ENCODE measurements around the gene TMEM47. TPM values are rescaled to one million over a fixed set of nuclear protein-coding genes. Genes with fewer than 3 reads are reported as not detected.

The TMEM47 gene
- total RNA-seq (10 to 100 TPM in 1 of 2 donors, 1 to 10 TPM in 1; 6.6 to 12.7 TPM), polyA plus RNA-seq (ENCODE audit: insufficient read depth, low read depth, low replicate concordance) (11.3 TPM)
- long read RNA-seq, donor 1, full-length matches to known transcripts = 11 of 11 reads
- long read RNA-seq, donor 1, partial matches to known transcripts = 0 of 11 reads
- long read RNA-seq, donor 1, other reads (novel, unspliced or antisense) = 0 of 11 reads
- long read RNA-seq, donor 2, full-length matches to known transcripts = 6 of 6 reads
- long read RNA-seq, donor 2, partial matches to known transcripts = 0 of 6 reads
- long read RNA-seq, donor 2, other reads (novel, unspliced or antisense) = 0 of 6 reads

DNA sequence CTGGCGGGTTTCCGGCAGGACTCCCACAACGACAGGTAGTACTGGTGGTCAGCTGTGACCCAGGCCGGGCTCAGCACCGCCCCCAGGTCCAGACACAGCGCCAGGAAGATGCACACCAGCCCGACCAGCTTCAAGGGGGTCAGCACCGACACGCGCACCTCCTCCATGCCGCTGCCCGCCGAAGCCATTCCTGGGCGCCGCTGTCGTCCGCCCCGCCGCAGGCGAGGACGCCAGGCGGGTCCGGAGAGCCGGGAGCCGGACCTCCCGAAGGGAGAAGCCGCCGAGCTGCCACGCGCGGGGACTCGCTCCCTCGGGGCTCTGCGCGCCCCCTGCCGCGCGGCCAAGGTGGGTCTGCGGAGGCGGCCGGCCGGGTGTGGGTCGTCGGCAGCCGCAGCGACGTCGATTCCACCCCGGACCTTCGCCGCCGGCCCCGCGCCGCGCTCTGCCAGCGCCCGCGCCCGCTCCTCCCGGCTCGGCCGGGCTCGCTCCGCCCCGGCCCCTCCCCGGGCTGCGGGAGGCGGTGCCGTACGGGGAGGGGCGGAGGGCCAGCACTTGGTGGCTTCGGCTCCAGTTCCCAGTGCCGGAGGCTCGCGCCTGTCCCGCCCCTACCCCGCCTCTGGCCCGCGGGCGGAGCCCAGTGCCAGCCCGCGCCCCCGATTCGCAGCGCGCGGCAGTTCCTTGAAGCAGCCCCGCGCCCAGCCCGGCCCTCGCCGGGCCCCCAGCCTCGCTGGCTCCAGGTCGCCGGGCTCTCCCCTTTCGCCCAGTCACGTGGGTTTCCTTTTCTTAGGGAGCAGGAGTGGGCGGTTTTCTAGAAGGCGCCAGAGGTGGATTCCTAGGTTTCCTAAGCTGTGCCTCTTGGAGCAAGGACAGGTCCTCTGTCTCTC lies at the start of gene TMEM47:
TMEM47 (minus strand) TSS at position 444 of the 884 bp plus-strand sequence; CDS start at position 188, 256 bp downstream.
- Histone ChIP-seq H3K4me1 (no peaks in the 10 kb centered on the region), H3K36me3 (ENCODE audit: low read depth, missing control alignments) (no peaks in the 10 kb centered on the region), H3K27me3 (no peaks in the 10 kb centered on the region), H3K9me3 (no peaks in the 10 kb centered on the region), H3K4me3 (peak within 1 kb of the TSS; percentile 53 to 70), H3K27ac (peak within 1 kb of the TSS; percentile 68 to 74)
- 0% methylated on average over 4 to 49 of the region's 100 CpGs for WGBS, 2 donors
- peak; percentile 68 for DNase-seq
- TF ChIP-seq, protein P1, sequence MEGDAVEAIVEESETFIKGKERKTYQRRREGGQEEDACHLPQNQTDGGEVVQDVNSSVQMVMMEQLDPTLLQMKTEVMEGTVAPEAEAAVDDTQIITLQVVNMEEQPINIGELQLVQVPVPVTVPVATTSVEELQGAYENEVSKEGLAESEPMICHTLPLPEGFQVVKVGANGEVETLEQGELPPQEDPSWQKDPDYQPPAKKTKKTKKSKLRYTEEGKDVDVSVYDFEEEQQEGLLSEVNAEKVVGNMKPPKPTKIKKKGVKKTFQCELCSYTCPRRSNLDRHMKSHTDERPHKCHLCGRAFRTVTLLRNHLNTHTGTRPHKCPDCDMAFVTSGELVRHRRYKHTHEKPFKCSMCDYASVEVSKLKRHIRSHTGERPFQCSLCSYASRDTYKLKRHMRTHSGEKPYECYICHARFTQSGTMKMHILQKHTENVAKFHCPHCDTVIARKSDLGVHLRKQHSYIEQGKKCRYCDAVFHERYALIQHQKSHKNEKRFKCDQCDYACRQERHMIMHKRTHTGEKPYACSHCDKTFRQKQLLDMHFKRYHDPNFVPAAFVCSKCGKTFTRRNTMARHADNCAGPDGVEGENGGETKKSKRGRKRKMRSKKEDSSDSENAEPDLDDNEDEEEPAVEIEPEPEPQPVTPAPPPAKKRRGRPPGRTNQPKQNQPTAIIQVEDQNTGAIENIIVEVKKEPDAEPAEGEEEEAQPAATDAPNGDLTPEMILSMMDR (IDR thresholded peaks at IDR 0.05) = no peak
- TF ChIP-seq POLR2A (IDR thresholded peaks at IDR 0.05) = no peak
- intact Hi-C loops (cut with DNase I; ENCODE audit: low total_unique reads) = no loop called here

GRCh38 chrX:34687095-34687494 lies 30.0 kb upstream of the TMEM47 start:
- WGBS, 2 donors = 89 to 90% methylated on average over 2 of the region's 2 CpGs
- DNase-seq = no peak
- TF ChIP-seq POLR2A (IDR thresholded peaks at IDR 0.05) = no peak
- TF ChIP-seq, protein P1 (IDR thresholded peaks at IDR 0.05) = no peak
- Histone ChIP-seq H3K27ac (no peak overlapping the region), H3K4me1 (no peaks in the 10 kb centered on the region), H3K9me3 (no peaks in the 10 kb centered on the region), H3K4me3 (no peak overlapping the region), H3K36me3 (ENCODE audit: low read depth, missing control alignments) (no peaks in the 10 kb centered on the region), H3K27me3 (no peaks in the 10 kb centered on the region)
- intact Hi-C loops (cut with DNase I; ENCODE audit: low total_unique reads) = no loop called here

GRCh38 chrX:34659575-34659974 lies 2.5 kb upstream of the TMEM47 start:
- TF ChIP-seq POLR2A (IDR thresholded peaks at IDR 0.05) = no peak
- TF ChIP-seq, protein P1 (IDR thresholded peaks at IDR 0.05) = no peak
- H3K27ac ChIP-seq = no peak overlapping the region
- H3K9me3 ChIP-seq = no peaks in the 10 kb centered on the region
- WGBS, 2 donors = 83 to 85% methylated on average over 1 of the region's 1 CpG
- H3K27me3 ChIP-seq = no peaks in the 10 kb centered on the region
- no peak overlapping the region for H3K4me3 ChIP-seq
- H3K36me3 ChIP-seq (ENCODE audit: low read depth, missing control alignments) = no peaks in the 10 kb centered on the region
- DNase-seq = no peak
- intact Hi-C loops (cut with DNase I; ENCODE audit: low total_unique reads) = no loop called here
- H3K4me1 ChIP-seq = no peaks in the 10 kb centered on the region

GRCh38 chrX:34658326-34658725 lies 1.2 kb upstream of the TMEM47 start:
- no peaks in the 10 kb centered on the region for H3K4me1 ChIP-seq
- H3K4me3 ChIP-seq = no peak overlapping the region
- H3K27me3 ChIP-seq = no peaks in the 10 kb centered on the region
- H3K9me3 ChIP-seq = no peaks in the 10 kb centered on the region
- WGBS, 2 donors = 63 to 82% methylated on average over 4 of the region's 4 CpGs
- DNase-seq = no peak
- H3K27ac ChIP-seq = no peak overlapping the region
- H3K36me3 ChIP-seq (ENCODE audit: low read depth, missing control alignments) = no peaks in the 10 kb centered on the region
- intact Hi-C loops (cut with DNase I; ENCODE audit: low total_unique reads) = no loop called here
- no peak for TF ChIP-seq POLR2A (IDR thresholded peaks at IDR 0.05)
- TF ChIP-seq, protein P1 (IDR thresholded peaks at IDR 0.05) = no peak
